Lung (tissue), 12 donors: Measurements from ENCODE around the gene EME1. TPM values are rescaled to one million over a fixed set of nuclear protein-coding genes. Genes with fewer than 3 reads are reported as not detected.
A peak's percentile ranks its signal among the peaks of the same experiment; 100 is the strongest.

Experiments
- ATAC-seq: fragments of 200-7000 bp; cut with Tn5 transposase; one replicate; pipeline ENCODE4 v1.9.1; 2020; ENCODE audit warnings: moderate number of reproducible peaks; ENCODE audit not compliant: insufficient read depth, low FRiP score
- DNase-seq, 3 donors: peaks; one replicate each; pipeline ENCODE4 v3.0.0-alpha.2; 2013 to 2017
- H3K27ac ChIP-seq, 2 donors: one replicate each; pipeline ENCODE4 v1.5.1; 2013; ENCODE audit warnings: mild to moderate bottlenecking in 2 of 2, moderate library complexity in 2 of 2, control low read depth in 1 of 2, inconsistent platforms in 1 of 2, low read depth in 1 of 2, low read length in 1 of 2
- H3K27me3 ChIP-seq, 3 donors: one replicate each; pipeline ENCODE4 v1.5.1; 2013; ENCODE audit warnings: low read length in 2 of 3; ENCODE audit not compliant: control insufficient read depth in 3 of 3, insufficient read depth in 3 of 3
- H3K36me3 ChIP-seq, 4 donors: one replicate each; pipeline ENCODE4 v1.5.1; 2013; ENCODE audit warnings: low read length in 4 of 4, mild to moderate bottlenecking in 1 of 4, moderate library complexity in 1 of 4; ENCODE audit not compliant: control insufficient read depth in 4 of 4, insufficient read depth in 4 of 4
- H3K4me1 ChIP-seq, 5 donors: one replicate each; pipeline ENCODE4 v1.5.1; 2013; ENCODE audit warnings: low read length in 5 of 5, mild to moderate bottlenecking in 2 of 5, moderate library complexity in 1 of 5; ENCODE audit not compliant: control insufficient read depth in 5 of 5, insufficient read depth in 5 of 5
- H3K4me3 ChIP-seq: one replicate; pipeline ENCODE4 v1.5.1; 2013; ENCODE audit warnings: mild to moderate bottlenecking, control low read depth, moderate library complexity
- H3K9ac ChIP-seq, 2 donors: one replicate each; pipeline ENCODE4 v1.5.1; 2013; ENCODE audit warnings: low read length in 2 of 2, control low read depth in 1 of 2; ENCODE audit not compliant: insufficient read depth in 1 of 2
- H3K9me3 ChIP-seq, 4 donors: one replicate each; pipeline ENCODE4 v1.5.1; 2013; ENCODE audit warnings: low read length in 3 of 4, mild to moderate bottlenecking in 1 of 4, moderate library complexity in 1 of 4; ENCODE audit not compliant: control insufficient read depth in 4 of 4, insufficient read depth in 3 of 4
- CTCF ChIP-seq: IDR thresholded peaks from 2 replicates; pipeline ENCODE4 v1.5.1; 2012; ENCODE audit warnings: mild to moderate bottlenecking; ENCODE audit errors: control extremely low read depth, extremely low read depth
- WGBS, 2 donors: extraction: QIAGEN DNeasy Blood & Tissue Kit; methylation state at CpG; one replicate each; pipeline ENCODE4 v1.1.7; 2013; 5-methylcytosine and 5-hydroxymethylcytosine counted together
- polyA plus RNA-seq, 2 donors: library from polyadenylated mRNA; stranded (reverse); fragments of 200-250 nt; gene quantifications; one replicate each; pipeline ENCODE4 v1.2.1, GENCODE V29; 2013
- total RNA-seq, 2 donors: library from RNA; depleted of rRNA in 1 of 2; stranded (reverse); fragments of >200 nt in 1 of 2; gene quantifications; one replicate each; pipeline ENCODE4 v1.2.1, GENCODE V29; 2014 to 2021
- donor health status: control.
- donor health status: control.
- donor health status: Bipolar disorder and iron deficiency.
- donor health status: healthy.
- donor health status: DM: yes; HTN: yes; CAD: no.

Gene EME1
- total and polyA plus RNA-seq, 4 donors: 0.55 to 2.8 (median 1.8) TPM

GRCh38 chr17:50363217-50364060 lies 9.6 kb upstream of the EME1 start:
- ATAC-seq (no peak), DNase-seq (peak; percentile 71 to 80 (median 74))
- Histone ChIP-seq H3K4me3 (no peak overlapping the region), H3K9me3 (no peaks in the 10 kb centered on the region), H3K27me3 (no peaks in the 10 kb centered on the region), H3K4me1 (peaks cover 0 to 10% (median 0%) of the 10 kb centered on the region in 5 donors), H3K36me3 (peaks cover 8 to 46% (median 15%) of the 10 kb centered on the region in 4 donors), H3K27ac (no peak overlapping the region), H3K9ac (no peak overlapping the region)
- no peak for TF ChIP-seq CTCF
- 68 to 72% methylated on average over 8 of the region's 8 CpGs for WGBS, 2 donors

- H3K4me1 ChIP-seq: peaks cover 0 to 10% (median 0%) of the 10 kb centered on the region in 5 donors
- H3K9ac ChIP-seq: no peak overlapping the region
- ATAC-seq (no peak), DNase-seq (no peak)
- H3K27ac ChIP-seq: no peak overlapping the region
- no peak overlapping the region for H3K4me3 ChIP-seq
- WGBS, 2 donors: 72 to 90% methylated on average over 4 of the region's 4 CpGs
- TF ChIP-seq CTCF: no peak
- peaks cover 8 to 44% (median 16%) of the 10 kb centered on the region in 4 donors for H3K36me3 ChIP-seq
- H3K9me3 ChIP-seq: no peaks in the 10 kb centered on the region
- H3K27me3 ChIP-seq: no peaks in the 10 kb centered on the region
Measured at GRCh38 chr17:50364061-50364458, 9.0 kb upstream of the EME1 start.

GRCh38 chr17:50364715-50365114 lies 8.3 kb upstream of the EME1 start:
- TF ChIP-seq CTCF: no peak
- Histone ChIP-seq H3K27ac (no peak overlapping the region), H3K4me3 (no peak overlapping the region), H3K9ac (no peak overlapping the region), H3K9me3 (no peaks in the 10 kb centered on the region), H3K27me3 (no peaks in the 10 kb centered on the region), H3K36me3 (peaks cover 10 to 41% (median 22%) of the 10 kb centered on the region in 4 donors), H3K4me1 (peaks cover 0 to 10% (median 0%) of the 10 kb centered on the region in 5 donors)
- ATAC-seq: no peak
- no peak for DNase-seq
- WGBS, 2 donors: 85 to 93% methylated on average over 9 of the region's 9 CpGs
